ENCODE measurements around the gene GRAMD1C.

DNA sequence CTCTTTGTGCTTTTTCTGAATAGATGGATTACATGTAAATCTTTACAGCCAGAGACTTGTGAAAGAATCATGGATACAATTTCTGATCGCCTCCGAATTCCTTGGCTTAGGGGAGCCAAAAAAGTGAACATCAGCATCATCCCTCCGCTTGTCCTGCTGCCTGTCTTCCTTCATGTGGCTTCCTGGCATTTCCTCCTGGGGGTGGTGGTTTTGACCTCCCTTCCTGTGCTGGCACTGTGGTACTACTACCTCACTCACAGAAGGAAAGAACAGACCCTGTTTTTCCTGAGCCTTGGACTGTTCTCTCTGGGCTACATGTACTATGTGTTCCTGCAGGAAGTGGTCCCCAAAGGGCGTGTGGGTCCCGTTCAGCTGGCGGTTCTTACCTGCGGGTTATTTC lies 115.1 kb downstream of the GRAMD1C start:
- TF ChIP-seq CTCF (IDR thresholded peaks at IDR 0.05) (no peak), POLR2AphosphoS5 (IDR thresholded peaks at IDR 0.05) (no peak)
